SK-N-SH treated with all-trans-retinoic acid at 6 μM for 48 hours (cell line): ENCODE measurements around the gene AGPAT1.

ENCODE experiments used
- ESRRG ChIP-seq: fragments of 250-450 bp; sonication (Bioruptor Pico); IDR thresholded peaks from 2 replicates; pipeline ENCODE4 v1.6.1; 2021; ENCODE audit warnings: mild to moderate bottlenecking
- ZFP30 ChIP-seq: fragments of 450-650 bp; formaldehyde crosslinking; IDR thresholded peaks from 2 replicates; pipeline ENCODE4 v1.5.0; 2022; ENCODE audit warnings: mild to moderate bottlenecking, moderate library complexity

GRCh38 chr6:32210191-32210601, 34.3 kb upstream of the AGPAT1 start:
- TF ChIP-seq ESRRG (CRISPR knock-in tag) = no peak
- TF ChIP-seq ZFP30 (CRISPR knock-in tag) = no peak
